Mucosa of gallbladder (tissue), 1 donor: ENCODE data around the gene C6orf52. TPM values are rescaled to one million over a fixed set of nuclear protein-coding genes. Genes with fewer than 3 reads are reported as not detected.
"Not testable (repeated sequence)": the region's sequence is repeated elsewhere in the genome, so short reads cannot be mapped to it uniquely, and the experiment has no call there.

Experiments used
- DNase-seq: peaks from one replicate; pipeline ENCODE4 v3.0.0-alpha.2; 2020; ENCODE audit warnings: low spot score
- total RNA-seq: library from RNA; stranded (reverse); gene quantifications from one replicate; pipeline ENCODE4 v1.2.1, GENCODE V29; 2021
- donor health status: DM: no; HTN: no; CAD: no.

The C6orf52 gene
- total RNA-seq, 1 donor from 2014 or later, result 0.69 TPM

- no peak for DNase-seq
Observed at GRCh38 chr6:10696655-10697054, 2.2 kb upstream of the C6orf52 start.

- no peak for DNase-seq
Observed at GRCh38 chr6:10695086-10695657, 756 bp upstream of the C6orf52 start.

GRCh38 chr6:10692965-10693538 is 1.4 kb downstream of the C6orf52 start:
- no peak for DNase-seq

GRCh38 chr6:10690651-10691445 is 3.6 kb downstream of the C6orf52 start:
- no peak for DNase-seq

- DNase-seq, result no peak
Observed at GRCh38 chr6:10687582-10687981, 6.8 kb downstream of the C6orf52 start.

- no peak for DNase-seq
Observed at GRCh38 chr6:10686901-10687300, 7.5 kb downstream of the C6orf52 start.

GRCh38 chr6:10685092-10685915 is 9.1 kb downstream of the C6orf52 start:
- no peak for DNase-seq

GRCh38 chr6:10684618-10685017 is 9.8 kb downstream of the C6orf52 start:
- DNase-seq, result no peak

- DNase-seq, result no peak
Observed at GRCh38 chr6:10682355-10682988, 11.9 kb downstream of the C6orf52 start.

- no peak for DNase-seq
Observed at GRCh38 chr6:10681795-10682194, 12.6 kb downstream of the C6orf52 start.

- DNase-seq, result no peak
Observed at GRCh38 chr6:10678456-10678855, 16.0 kb downstream of the C6orf52 start.

GRCh38 chr6:10676403-10676802 is 18.0 kb downstream of the C6orf52 start:
- no peak for DNase-seq

- no peak for DNase-seq
Observed at GRCh38 chr6:10668126-10668917, 26.1 kb downstream of the C6orf52 start.

- not testable (repeated sequence) for DNase-seq
Observed at GRCh38 chr6:10665595-10665994, 28.8 kb downstream of the C6orf52 start.

GRCh38 chr6:10662742-10663141 is 31.7 kb downstream of the C6orf52 start:
- DNase-seq, result no peak

GRCh38 chr6:10662207-10662606 is 32.2 kb downstream of the C6orf52 start:
- no peak for DNase-seq

- not testable (repeated sequence) for DNase-seq
Observed at GRCh38 chr6:10660431-10661191, 33.8 kb downstream of the C6orf52 start.

- DNase-seq, result no peak
Observed at GRCh38 chr6:10659699-10660348, 34.6 kb downstream of the C6orf52 start.

GRCh38 chr6:10658910-10659698 is 35.3 kb downstream of the C6orf52 start:
- no peak for DNase-seq
